ENCODE results near the gene MYBPC2. TPM values are rescaled to one million over a fixed set of nuclear protein-coding genes. Genes with fewer than 3 reads are reported as not detected.

The MYBPC2 gene
- total and polyA plus RNA-seq, 2 donors (not counting 3 experiments of a cell fraction or from before 2014, with no cell fraction given), result 0.03 TPM; not detected in 1

GRCh38 chr19:50497022-50497405 lies 64.3 kb downstream of the MYBPC2 start:
- BruUV-seq (replicated peaks), result no TSS peak
- no peaks in the 10 kb centered on the region for H3K79me2 ChIP-seq (ENCODE audit: control insufficient read depth, insufficient read depth, low read length)
- CTCF ChIA-PET, result interaction anchor here (1.2 kb wide), 1 partner anchor 10 kb away, joined by 3 read pairs; no protein-coding TSS in a partner anchor
- H3K36me3 ChIP-seq (ENCODE audit: control insufficient read depth in 2 of 2, extremely low read depth in 1 of 2, insufficient read depth in 2 of 2, low read length in 2 of 2), result no peaks in the 10 kb centered on the region
- no peaks in the 10 kb centered on the region for H4K20me1 ChIP-seq (replicated peaks; ENCODE audit: control insufficient read depth, extremely low read depth, insufficient read depth, low read length)
- H3K27me3 ChIP-seq (ENCODE audit: control insufficient read depth in 2 of 2, insufficient read depth in 2 of 2, low read length in 2 of 2), result peaks cover under 1 to 2% of the 10 kb centered on the region in 2 experiments
- H3K4me3 ChIP-seq (replicated peaks in 1 of 3; ENCODE audit: insufficient read depth in 1 of 3, low read depth in 1 of 3, low read length in 3 of 3), result no peak overlapping the region
- no peak for TF ChIP-seq POLR2A (IDR thresholded peaks at IDR 0.05; ENCODE audit: low read depth, low read length)
- POLR2A ChIA-PET, result no interaction called here
- no peak overlapping the region for H2AFZ ChIP-seq (ENCODE audit: low read depth, low read length)
- dilution Hi-C loops (cut with MboI; ENCODE audit: extremely low pct_ligation_motif_present, low sequenced_read_pairs) (no loop called here), intact Hi-C loops (cut with micrococcal nuclease) (no loop called here)
- H3K27ac ChIP-seq (ENCODE audit: insufficient read depth, low read depth, low read length), result no peak overlapping the region
- H3K4me2 ChIP-seq (ENCODE audit: insufficient read depth, low read length), result no peak overlapping the region
- H3K9me3 ChIP-seq (replicated peaks; ENCODE audit: control insufficient read depth, insufficient read depth, low read length), result no peaks in the 10 kb centered on the region
- no peaks in the 10 kb centered on the region for H3K4me1 ChIP-seq (ENCODE audit: control insufficient read depth, extremely low read depth, insufficient read depth, low read length)
- FAIRE-seq, result no peak
- no peak for DNase-seq (ENCODE audit: low read depth, low spot score)
- no peaks in the 10 kb centered on the region for H3K9me1 ChIP-seq (replicated peaks; ENCODE audit: control insufficient read depth, extremely low read depth, insufficient read depth, low read length)
- no peak overlapping the region for H3K9ac ChIP-seq (replicated peaks; ENCODE audit: extremely low read depth, insufficient read depth, low read length)

- ChIA-PET POLR2A (no interaction called here), CTCF (no interaction called here)
- intact Hi-C loops (cut with micrococcal nuclease), result no loop called here
- H3K9me3 ChIP-seq (replicated peaks; ENCODE audit: control insufficient read depth, insufficient read depth, low read length), result no peaks in the 10 kb centered on the region
- H3K9me1 ChIP-seq (replicated peaks; ENCODE audit: control insufficient read depth, extremely low read depth, insufficient read depth, low read length), result no peaks in the 10 kb centered on the region
- no peak overlapping the region for H3K27ac ChIP-seq (ENCODE audit: insufficient read depth, low read depth, low read length)
- BruUV-seq (replicated peaks), result no TSS peak
- H3K27me3 ChIP-seq (ENCODE audit: control insufficient read depth in 2 of 2, insufficient read depth in 2 of 2, low read length in 2 of 2), result no peaks in the 10 kb centered on the region
- H3K4me1 ChIP-seq (ENCODE audit: control insufficient read depth, extremely low read depth, insufficient read depth, low read length), result no peaks in the 10 kb centered on the region
- no peak for TF ChIP-seq MYC (IDR thresholded peaks at IDR 0.05; ENCODE audit: low read depth, low read length)
- DNase-seq (ENCODE audit: low read depth, low spot score) (no peak), FAIRE-seq (no peak)
- no peaks in the 10 kb centered on the region for H3K36me3 ChIP-seq (ENCODE audit: control insufficient read depth in 2 of 2, extremely low read depth in 1 of 2, insufficient read depth in 2 of 2, low read length in 2 of 2)
- H3K4me2 ChIP-seq (ENCODE audit: insufficient read depth, low read length), result no peak overlapping the region
- H3K79me2 ChIP-seq (ENCODE audit: control insufficient read depth, insufficient read depth, low read length), result no peaks in the 10 kb centered on the region
- no peaks in the 10 kb centered on the region for H4K20me1 ChIP-seq (replicated peaks; ENCODE audit: control insufficient read depth, extremely low read depth, insufficient read depth, low read length)
- dilution Hi-C loops (cut with MboI; ENCODE audit: extremely low pct_ligation_motif_present, low sequenced_read_pairs), result no loop called here
- no peak overlapping the region for H3K4me3 ChIP-seq (replicated peaks in 1 of 3; ENCODE audit: insufficient read depth in 1 of 3, low read depth in 1 of 3, low read length in 3 of 3)
- H2AFZ ChIP-seq (ENCODE audit: low read depth, low read length), result no peak overlapping the region
- no peak overlapping the region for H3K9ac ChIP-seq (replicated peaks; ENCODE audit: extremely low read depth, insufficient read depth, low read length)
Observed at GRCh38 chr19:50498219-50499056, 65.7 kb downstream of the MYBPC2 start.
